NCI-H1048 (cell line): ENCODE data around the gene CEP70.
"Not testable (repeated sequence)": the region's sequence is repeated elsewhere in the genome, so short reads cannot be mapped to it uniquely, and the experiment has no call there.

Experiments used
- DNase-seq: peaks from one replicate; lab custom pipeline; 2025; lab: John Stamatoyannopoulos, UW

The CEP70 gene

GRCh38 chr3:138591392-138591791 is 2.7 kb downstream of the CEP70 start:
- DNase-seq = no peak

GRCh38 chr3:138588445-138588844 is 5.6 kb downstream of the CEP70 start:
- DNase-seq = no peak

DNA sequence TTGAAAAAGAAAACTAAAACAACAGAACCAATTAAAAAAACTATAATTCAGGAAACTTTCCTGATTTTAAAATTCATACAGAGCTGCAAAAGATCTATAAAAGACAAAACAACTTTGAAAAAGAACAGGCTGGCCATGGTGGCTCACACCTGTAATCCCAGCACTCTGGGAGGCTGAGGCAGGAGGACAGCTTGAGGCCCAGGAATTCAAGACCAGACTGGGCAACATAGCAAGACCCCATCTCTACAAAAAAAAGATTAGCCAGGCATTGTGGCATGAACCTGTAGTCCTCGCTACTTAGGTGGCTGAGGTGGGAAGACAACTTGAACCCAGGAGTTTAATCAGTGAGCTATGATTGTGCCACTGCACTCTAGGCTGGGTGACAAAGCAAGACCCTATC is 6.7 kb downstream of the CEP70 start:
- no peak for DNase-seq

DNA sequence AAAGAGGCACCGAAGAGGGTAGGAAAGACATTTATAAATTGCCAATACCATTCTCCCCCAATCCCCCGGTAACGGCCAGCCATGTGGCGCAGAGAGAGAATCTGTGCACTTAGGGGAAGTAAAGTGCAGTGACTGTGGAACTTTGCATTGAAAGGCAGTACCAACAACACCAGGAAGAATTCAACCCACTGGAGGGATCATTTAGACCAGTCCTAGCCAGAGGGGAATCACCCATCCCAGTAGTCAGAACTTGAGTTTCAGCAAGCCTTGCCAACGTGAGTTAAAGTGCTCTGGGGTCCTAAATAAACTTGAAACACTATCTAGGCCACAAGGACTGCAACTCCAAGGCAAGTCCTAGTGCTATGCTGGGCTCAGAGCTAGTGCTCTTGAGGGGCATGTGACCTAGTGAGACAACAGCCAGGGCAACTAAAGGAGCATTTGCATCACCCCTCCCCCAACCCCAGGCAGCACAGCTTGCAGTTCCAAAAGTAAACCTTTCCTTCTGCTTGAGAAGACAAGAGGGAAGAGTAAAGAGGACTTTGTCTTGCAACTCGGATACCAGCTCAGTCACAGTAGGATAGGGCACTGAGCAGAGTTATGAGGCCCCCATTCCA is 15.0 kb downstream of the CEP70 start:
- no peak for DNase-seq

GRCh38 chr3:138578141-138578540 is 15.9 kb downstream of the CEP70 start:
- no peak for DNase-seq

- no peak for DNase-seq
Measured at GRCh38 chr3:138573138-138573537, 20.9 kb downstream of the CEP70 start.

GRCh38 chr3:138569624-138570023 is 24.4 kb downstream of the CEP70 start:
- not testable (repeated sequence) for DNase-seq

GRCh38 chr3:138569090-138569489 is 25.0 kb downstream of the CEP70 start:
- DNase-seq = no peak

DNA sequence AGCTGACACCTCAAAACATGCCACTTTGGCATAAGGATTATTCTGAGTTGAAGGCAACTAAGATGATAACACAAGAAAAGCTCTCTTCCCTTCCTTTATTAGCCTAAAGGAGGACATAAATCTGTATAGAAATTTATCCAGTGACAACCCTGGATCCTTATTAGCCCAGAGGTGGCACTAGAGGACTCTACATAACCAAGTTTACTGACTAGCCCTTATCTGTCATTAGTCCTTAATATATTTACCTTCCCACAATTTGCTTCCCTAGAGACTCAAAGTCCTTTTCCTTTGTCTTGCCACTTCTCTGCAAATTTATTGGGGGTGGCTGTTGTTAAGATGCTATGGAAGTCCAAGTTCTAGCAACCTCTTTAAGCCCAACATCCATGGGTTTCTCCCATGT is 26.7 kb downstream of the CEP70 start:
- DNase-seq = no peak

DNA sequence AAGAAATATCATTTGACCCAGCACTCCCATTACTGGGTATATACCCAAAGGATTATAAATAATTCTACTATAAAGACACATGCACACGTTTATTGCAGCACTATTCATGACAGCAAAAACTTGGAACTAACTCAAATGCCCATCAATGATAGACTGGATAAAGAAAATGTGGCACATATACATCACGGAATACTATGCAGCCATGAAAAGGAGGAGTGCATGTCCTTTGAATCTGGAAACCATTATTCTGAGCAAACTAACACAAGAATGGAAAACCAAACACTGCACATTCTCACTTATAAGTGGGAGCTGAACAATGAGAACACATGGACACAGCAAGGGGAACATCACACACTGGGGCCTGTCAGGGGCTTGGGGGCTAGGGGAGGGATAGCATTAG is 27.8 kb downstream of the CEP70 start:
- DNase-seq = not testable (repeated sequence)

DNA sequence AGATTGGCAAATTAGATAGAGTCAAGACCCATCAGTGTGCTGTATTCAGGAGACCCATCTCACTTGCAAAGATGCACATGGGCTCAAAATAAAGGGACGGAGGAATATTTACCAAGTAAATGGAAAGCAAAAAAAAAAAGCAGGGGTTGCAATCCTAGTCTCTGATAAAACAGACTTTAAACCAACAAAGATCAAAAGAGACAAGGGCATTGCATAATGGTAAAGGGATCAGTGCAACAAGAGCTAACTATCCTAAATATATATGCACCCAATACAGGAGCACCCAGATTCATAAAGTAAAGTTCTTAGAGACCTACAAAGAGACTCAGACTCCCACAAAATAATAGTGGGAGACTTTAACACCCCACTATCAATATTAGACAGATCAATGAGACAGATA is 31.2 kb downstream of the CEP70 start:
- DNase-seq = not testable (repeated sequence)

- no peak for DNase-seq
Measured at GRCh38 chr3:138560501-138560900, 33.6 kb downstream of the CEP70 start.

DNA sequence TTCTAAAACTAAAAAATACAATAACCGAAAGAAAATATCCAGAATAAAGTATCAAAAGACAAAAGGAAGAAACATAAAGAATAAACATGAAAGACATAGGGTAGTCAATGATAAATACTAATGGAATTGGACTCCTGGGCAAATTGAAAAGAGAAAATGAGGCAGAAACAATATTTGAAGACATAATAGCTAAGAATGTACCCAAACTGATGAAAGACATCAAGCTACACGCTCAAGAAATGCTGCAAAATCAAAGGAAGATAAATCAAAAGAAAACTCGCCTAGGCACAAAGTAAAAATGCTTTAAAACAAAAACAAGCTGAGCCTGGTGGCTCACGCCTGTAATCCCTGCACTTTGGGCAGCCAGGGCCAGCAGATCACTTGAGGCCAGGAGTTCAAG is 34.9 kb downstream of the CEP70 start:
- no peak for DNase-seq

DNA sequence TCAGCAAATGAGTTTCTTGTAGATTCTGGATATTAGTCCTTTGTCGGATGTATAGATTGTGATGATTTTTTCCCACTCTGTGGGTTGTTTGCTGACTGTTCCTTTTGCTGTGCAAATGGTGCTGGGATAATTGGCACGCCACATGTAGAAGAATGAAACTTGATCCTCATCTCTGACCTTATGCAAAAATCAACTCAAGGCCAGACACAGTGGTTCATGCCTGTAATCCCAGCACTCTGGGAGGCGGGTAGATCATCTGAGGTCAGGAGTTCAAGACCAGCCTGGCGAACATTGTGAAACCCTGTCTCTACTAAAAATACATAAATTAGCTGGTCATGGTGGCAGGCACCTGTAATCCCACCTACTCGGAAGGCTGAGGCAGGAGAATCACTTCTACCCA is 39.3 kb downstream of the CEP70 start:
- DNase-seq = not testable (repeated sequence)

DNA sequence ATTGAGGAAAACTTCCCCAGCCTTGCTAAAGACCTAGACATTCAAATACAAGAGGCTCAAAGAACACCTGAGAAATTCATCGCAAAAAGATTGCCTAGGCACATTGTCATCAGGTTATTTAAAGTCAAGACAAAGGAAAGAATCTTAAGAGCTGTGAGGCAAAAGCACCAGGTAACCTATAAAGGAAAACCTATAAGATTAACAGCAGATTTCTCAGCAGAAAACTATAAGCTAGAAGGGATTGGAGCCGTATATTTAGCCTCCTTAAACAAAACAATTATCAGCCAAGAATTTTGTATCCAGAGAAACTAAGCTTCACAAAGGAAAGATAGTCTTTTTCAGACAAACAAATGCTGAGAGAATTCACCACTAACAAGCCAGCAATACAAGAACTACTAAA is 43.1 kb downstream of the CEP70 start:
- DNase-seq = not testable (repeated sequence)

DNA sequence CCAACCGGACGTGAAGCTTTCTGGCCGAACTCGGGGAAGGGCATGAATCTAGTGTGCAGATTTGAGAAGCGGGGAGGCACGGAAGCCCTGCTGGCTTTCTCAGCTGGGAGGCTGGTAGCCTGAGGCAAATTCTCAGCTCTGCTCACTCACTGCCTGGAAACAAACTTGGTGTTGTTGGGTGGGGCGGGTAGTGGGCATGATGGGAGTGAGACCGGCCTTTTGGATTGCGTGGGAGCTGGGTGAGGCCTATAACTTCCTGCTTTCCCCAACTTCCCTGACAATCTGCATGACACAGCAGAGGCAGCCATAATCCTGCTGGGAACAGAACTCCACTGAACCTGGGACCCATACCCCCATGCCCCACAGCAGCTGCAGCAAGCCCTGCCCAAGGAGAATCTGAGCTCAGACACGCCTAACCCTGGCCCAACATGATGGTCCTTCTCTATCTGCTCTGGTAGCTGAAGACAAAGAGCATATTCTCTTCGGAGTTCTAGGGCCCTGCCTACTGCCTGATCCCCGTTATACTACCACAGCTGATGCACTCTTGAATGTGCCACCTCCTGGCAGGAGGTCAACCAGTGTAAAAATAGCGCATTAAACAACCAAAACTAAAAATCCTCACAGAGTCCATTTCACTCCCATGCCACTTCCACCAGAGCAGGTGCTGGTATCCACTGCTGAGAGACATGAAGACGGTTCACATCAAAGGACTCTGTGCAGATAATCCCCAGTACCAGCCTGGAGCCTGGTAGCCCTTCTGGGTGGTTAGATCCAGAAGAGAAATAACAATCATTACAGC is 44.7 kb downstream of the CEP70 start:
- no peak for DNase-seq

- no peak for DNase-seq
Measured at GRCh38 chr3:138547342-138547975, 46.6 kb downstream of the CEP70 start.

- no peak for DNase-seq
Measured at GRCh38 chr3:138544546-138544945, 49.5 kb downstream of the CEP70 start.

- no peak for DNase-seq
Measured at GRCh38 chr3:138542977-138543376, 51.1 kb downstream of the CEP70 start.

DNA sequence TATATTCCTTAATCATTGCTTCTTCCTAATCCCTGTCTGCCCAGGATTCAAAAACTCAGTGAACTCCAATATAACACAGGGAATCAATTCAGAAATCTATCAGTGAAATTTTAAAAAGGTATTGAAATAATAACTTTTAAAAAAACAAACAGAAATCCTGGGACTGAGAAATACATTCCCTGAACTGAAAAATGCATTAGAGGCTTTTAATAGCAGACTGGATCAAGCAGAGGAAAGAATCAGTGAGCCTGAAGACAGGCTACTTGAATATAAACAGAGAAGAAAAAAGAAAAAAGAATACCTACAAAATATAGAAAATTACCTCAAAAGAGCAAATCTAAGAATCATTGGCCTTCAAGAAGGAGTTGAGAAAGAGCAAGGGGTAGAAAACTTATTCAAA is 54.7 kb downstream of the CEP70 start:
- DNase-seq = no peak

DNA sequence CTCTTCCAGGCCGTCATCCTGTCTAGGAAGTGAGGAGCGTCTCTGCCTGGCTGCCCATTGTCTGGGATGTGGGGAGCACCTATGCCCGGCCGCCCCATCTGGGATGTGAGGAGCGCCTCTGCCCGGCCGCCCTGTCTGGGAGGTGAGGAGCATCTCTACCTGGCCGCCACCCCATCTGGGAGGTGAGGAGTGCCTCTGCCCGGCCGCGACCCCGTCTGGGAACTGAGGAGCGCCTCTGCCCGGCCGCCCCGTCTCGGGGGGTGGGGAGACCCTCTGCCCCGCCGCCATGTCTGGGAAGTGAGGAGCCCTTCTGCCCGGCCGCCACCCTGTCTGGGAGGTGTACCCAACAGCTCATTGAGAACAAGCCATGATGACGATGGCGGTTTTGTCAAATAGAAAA is 72.6 kb downstream of the CEP70 start:
- DNase-seq = not testable (repeated sequence)

GRCh38 chr3:138513090-138513843 is 80.8 kb downstream of the CEP70 start:
- no peak for DNase-seq

GRCh38 chr3:138511945-138512344 is 82.1 kb downstream of the CEP70 start:
- DNase-seq = no peak
